GM21360 (cell line): Measurements from ENCODE around the gene BCDIN3D.
A peak's percentile ranks its signal among the peaks of the same experiment; 100 is the strongest.
"Not testable (repeated sequence)": the region's sequence is repeated elsewhere in the genome, so short reads cannot be mapped to it uniquely, and the experiment has no call there.

ENCODE experiments used
- ATAC-seq: cut with Tn5 transposase; IDR thresholded peaks from one replicate; pipeline ENCODE4 v1.9.1; 2021; ENCODE audit warnings: mild to moderate bottlenecking, moderate library complexity; ENCODE audit not compliant: unreplicated experiment

The BCDIN3D gene

GRCh38 chr12:49842519-49843352, at the start of gene BCDIN3D:
TSS of gene BCDIN3D (minus strand) at chr12:49843106. CDS start at chr12:49843087, 19 bp downstream.
- ATAC-seq, result peak; percentile 78

GRCh38 chr12:49892084-49892731, 49.3 kb upstream of the BCDIN3D start:
- no peak for ATAC-seq

GRCh38 chr12:49891476-49891875, 48.6 kb upstream of the BCDIN3D start:
- no peak for ATAC-seq

GRCh38 chr12:49891012-49891411, 48.1 kb upstream of the BCDIN3D start:
- ATAC-seq, result no peak

GRCh38 chr12:49890096-49890461, 47.2 kb upstream of the BCDIN3D start:
- ATAC-seq, result no peak

- no peak for ATAC-seq
Observed at GRCh38 chr12:49889361-49890095, 46.6 kb upstream of the BCDIN3D start.

- ATAC-seq, result no peak
Observed at GRCh38 chr12:49888461-49889151, 45.7 kb upstream of the BCDIN3D start.

GRCh38 chr12:49887536-49888401, 44.9 kb upstream of the BCDIN3D start:
- ATAC-seq, result no peak

- no peak for ATAC-seq
Observed at GRCh38 chr12:49887091-49887490, 44.2 kb upstream of the BCDIN3D start.

- no peak for ATAC-seq
Observed at GRCh38 chr12:49885663-49886461, 43.0 kb upstream of the BCDIN3D start.

GRCh38 chr12:49885118-49885517, 42.2 kb upstream of the BCDIN3D start:
- ATAC-seq, result no peak

- ATAC-seq, result no peak
Observed at GRCh38 chr12:49882851-49883464, 40.1 kb upstream of the BCDIN3D start.

- no peak for ATAC-seq
Observed at GRCh38 chr12:49882248-49882850, 39.4 kb upstream of the BCDIN3D start.

- ATAC-seq, result no peak
Observed at GRCh38 chr12:49881415-49882247, 38.7 kb upstream of the BCDIN3D start.

GRCh38 chr12:49880756-49881414, 38.0 kb upstream of the BCDIN3D start:
- no peak for ATAC-seq

- ATAC-seq, result not testable (repeated sequence)
Observed at GRCh38 chr12:49879065-49879464, 36.2 kb upstream of the BCDIN3D start.

GRCh38 chr12:49878021-49878420, 35.1 kb upstream of the BCDIN3D start:
- ATAC-seq, result no peak
